ENCODE measurements around the gene UBL4B.

DNA sequence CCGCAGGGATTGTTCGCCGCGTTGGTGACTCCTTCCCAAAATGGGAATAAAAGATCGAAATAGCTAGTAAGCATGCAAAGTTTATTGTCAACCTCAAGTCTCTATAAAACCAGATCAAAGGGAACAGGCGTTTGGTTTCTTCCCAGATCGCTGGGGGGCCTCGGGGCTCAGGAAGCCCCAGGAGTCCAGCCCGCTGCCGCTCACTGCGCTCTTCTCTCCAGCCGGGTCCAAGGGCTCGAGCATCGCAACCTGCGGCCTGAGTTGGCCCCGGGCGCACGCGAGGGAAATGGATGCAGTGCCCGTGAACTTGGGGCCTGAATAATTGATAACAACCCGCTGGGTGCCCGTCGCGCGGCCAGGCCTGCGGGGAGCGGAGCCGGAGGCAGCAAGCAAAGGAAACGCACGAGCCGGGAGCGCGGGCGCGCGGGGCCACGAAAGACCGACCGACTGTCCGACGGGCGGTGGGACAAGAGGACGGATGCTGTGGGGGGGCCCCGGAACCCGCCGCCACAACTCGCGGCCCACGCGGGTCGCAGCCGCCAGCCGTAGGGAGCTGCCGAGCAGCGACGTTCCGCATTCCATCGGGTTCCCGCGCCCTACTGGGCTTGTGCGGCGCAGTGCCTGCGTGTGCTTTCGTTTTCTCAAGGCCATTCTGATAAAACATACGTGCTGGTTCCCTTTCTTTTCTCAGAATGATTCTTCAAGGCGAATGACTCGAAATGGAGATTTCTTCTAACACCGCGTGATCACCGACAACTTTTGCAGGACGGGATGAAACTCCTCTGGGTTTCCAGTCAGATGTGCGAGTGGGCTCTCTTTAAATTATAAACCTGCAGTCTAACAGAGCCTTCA lies 27.8 kb upstream of the UBL4B start:
- TF ChIP-seq, protein P1, sequence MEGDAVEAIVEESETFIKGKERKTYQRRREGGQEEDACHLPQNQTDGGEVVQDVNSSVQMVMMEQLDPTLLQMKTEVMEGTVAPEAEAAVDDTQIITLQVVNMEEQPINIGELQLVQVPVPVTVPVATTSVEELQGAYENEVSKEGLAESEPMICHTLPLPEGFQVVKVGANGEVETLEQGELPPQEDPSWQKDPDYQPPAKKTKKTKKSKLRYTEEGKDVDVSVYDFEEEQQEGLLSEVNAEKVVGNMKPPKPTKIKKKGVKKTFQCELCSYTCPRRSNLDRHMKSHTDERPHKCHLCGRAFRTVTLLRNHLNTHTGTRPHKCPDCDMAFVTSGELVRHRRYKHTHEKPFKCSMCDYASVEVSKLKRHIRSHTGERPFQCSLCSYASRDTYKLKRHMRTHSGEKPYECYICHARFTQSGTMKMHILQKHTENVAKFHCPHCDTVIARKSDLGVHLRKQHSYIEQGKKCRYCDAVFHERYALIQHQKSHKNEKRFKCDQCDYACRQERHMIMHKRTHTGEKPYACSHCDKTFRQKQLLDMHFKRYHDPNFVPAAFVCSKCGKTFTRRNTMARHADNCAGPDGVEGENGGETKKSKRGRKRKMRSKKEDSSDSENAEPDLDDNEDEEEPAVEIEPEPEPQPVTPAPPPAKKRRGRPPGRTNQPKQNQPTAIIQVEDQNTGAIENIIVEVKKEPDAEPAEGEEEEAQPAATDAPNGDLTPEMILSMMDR (IDR thresholded peaks at IDR 0.05) = peak in 2 of 7 experiments; percentile 16 to 17
- TF ChIP-seq POLR2A (IDR thresholded peaks at IDR 0.05) = peak; percentile 50 to 77 (median 65)

All from body of pancreas (tissue), 4 donors.